H1 (cell line): ENCODE data around the gene PREX1. TPM values are rescaled to one million over a fixed set of nuclear protein-coding genes. Genes with fewer than 3 reads are reported as not detected.

Experiments
- CEBPB ChIP-seq: IDR thresholded peaks from 2 replicates; pipeline ENCODE4 v1.6.1; 2012; ENCODE audit warnings: low read depth, low read length
- JUND ChIP-seq: IDR thresholded peaks from 2 replicates; pipeline ENCODE4 v1.6.1; 2011; ENCODE audit warnings: mild to moderate bottlenecking, improper control_type of control experiment, low read length
- NANOG ChIP-seq: IDR thresholded peaks from 2 replicates; pipeline ENCODE4 v1.6.1; 2011; ENCODE audit warnings: low read length, low read depth, mild to moderate bottlenecking, inconsistent platforms; ENCODE audit not compliant: insufficient read depth, poor library complexity, severe bottlenecking
- PHF8 ChIP-seq: fragments of 200-600 bp; sonication (generic); conservative IDR thresholded peaks from 2 replicates; pipeline ENCODE4 v1.7.1; 2012; ENCODE audit warnings: low read depth, mild to moderate bottlenecking, inconsistent platforms, low read length, moderate library complexity
- POU5F1 ChIP-seq: IDR thresholded peaks from 2 replicates; pipeline ENCODE4 v1.6.1; 2011; ENCODE audit warnings: low read depth, mild to moderate bottlenecking, low read length, moderate library complexity
- polyA plus RNA-seq, 7 experiments: library from polyadenylated mRNA; depleted of rRNA in 3 of 7; stranded (reverse) in 5 of 7; unstranded in 2 of 7; fragments of >200 nt in 5 of 7; fragments of 200-250 nt in 2 of 7; gene quantifications; 1 replicate in 5 of 7; 2 replicates in 1 of 7; 4 replicates in 1 of 7; pipeline versions ENCODE4 v1.2.1 to v1.2.3, GENCODE V29; 2011 to 2013; ENCODE audit warnings: missing spikeins in 2 of 7, mixed read lengths in 2 of 7
- total RNA-seq: library from RNA; stranded (reverse); fragmentation: NEBNext Ultra II Directional; extraction: Animal tissue kit (Norgen Biotek cat#: 25700); gene quantifications from 2 replicates; pipeline ENCODE4 v1.2.1, GENCODE V29; 2021
- TF ChIP-seq, protein P1 (sequence below): IDR thresholded peaks from 2 replicates; pipeline ENCODE4 v1.6.1; 2012; ENCODE audit warnings: low read length, inconsistent platforms

PREX1 gene
- total and polyA plus RNA-seq, 2 of the 8 experiments (the other 6 are each of a cell fraction or from before 2014, with no cell fraction given), result 10.7 to 12.8 TPM

GRCh38 chr20:48834278-48834677 is 6.5 kb upstream of the PREX1 start (continued):
- TF ChIP-seq PHF8, result no peak
- no peak for TF ChIP-seq CEBPB
- TF ChIP-seq, protein P1, sequence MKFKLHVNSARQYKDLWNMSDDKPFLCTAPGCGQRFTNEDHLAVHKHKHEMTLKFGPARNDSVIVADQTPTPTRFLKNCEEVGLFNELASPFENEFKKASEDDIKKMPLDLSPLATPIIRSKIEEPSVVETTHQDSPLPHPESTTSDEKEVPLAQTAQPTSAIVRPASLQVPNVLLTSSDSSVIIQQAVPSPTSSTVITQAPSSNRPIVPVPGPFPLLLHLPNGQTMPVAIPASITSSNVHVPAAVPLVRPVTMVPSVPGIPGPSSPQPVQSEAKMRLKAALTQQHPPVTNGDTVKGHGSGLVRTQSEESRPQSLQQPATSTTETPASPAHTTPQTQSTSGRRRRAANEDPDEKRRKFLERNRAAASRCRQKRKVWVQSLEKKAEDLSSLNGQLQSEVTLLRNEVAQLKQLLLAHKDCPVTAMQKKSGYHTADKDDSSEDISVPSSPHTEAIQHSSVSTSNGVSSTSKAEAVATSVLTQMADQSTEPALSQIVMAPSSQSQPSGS, result no peak
- no peak for TF ChIP-seq POU5F1
- no peak for TF ChIP-seq NANOG
- no peak for TF ChIP-seq JUND
